T-helper 1 cell (primary cell): ENCODE data around the gene ARID3B.
"Not testable (repeated sequence)": the region's sequence is repeated elsewhere in the genome, so short reads cannot be mapped to it uniquely, and the experiment has no call there.

Source experiments
- DNase-seq, 5 donors: peaks; one replicate each; pipeline ENCODE4 v3.0.0-alpha.2; 2012 to 2020

The ARID3B gene

GRCh38 chr15:74569731-74570070, 28.7 kb downstream of the ARID3B start:
- no peak for DNase-seq

DNA sequence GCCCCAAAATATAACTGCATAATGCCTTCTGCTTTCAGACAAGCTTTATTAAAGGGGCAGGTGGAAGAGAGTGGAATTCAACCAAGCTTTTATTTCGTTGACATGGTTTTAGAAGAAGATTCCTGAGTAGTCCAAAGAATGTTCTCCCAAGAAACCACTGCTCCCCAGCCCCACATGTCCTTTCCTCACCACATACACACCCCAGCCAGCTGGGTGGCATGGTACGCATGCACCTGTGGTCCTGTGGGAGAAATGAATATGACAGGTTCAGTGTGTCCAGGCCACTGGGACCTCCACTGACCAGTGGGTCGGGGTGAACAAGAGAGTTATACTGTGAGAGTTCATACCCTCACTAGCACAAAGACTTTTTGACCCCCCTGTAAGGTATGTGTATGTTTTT, 30.2 kb downstream of the ARID3B start:
- DNase-seq: no peak

DNA sequence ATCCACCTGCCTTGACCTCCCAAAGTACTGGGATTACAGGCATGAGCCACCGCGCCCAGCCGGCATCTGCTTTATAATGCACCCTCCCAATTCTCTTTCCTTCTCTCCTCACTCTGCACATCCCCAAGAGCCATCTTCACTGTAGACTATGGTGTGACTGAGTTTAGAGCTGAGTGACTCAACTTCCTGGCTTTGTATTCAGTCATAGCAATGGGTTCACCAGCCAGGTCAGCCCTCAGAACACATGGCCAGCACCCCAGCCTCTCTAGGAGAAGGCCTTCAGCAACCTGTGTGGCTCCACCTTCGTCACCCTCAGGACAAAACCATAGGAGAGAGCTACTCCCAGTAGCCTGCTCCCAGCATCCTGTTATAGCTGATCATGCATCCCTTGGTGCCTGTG, 33.0 kb downstream of the ARID3B start:
- DNase-seq: peak in 1 of 5 donors; percentile 14

DNA sequence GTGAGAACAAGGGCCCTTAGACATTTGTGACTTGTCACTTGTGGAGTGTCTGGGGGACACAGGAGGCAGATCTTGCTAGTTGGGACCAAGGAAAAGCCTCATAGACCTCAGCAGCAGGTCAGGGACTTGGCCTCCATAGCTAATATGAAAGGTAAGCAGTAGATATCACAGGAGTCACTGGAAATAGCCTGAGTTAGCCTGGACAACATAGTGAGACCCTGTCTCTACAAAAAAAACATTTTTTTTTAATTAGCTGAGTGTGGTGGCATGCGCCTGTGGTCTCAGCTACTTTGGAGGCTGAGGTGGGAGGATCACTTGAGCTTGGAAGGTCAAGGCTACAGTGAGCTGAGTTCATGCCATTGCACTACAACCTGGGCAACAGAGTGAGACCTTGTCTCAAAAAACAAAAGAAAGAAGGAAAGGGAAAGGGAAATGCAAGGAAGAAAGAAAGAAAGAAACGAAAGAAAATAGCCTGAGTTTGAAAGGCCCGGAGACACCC, 37.5 kb downstream of the ARID3B start:
- no peak for DNase-seq

DNA sequence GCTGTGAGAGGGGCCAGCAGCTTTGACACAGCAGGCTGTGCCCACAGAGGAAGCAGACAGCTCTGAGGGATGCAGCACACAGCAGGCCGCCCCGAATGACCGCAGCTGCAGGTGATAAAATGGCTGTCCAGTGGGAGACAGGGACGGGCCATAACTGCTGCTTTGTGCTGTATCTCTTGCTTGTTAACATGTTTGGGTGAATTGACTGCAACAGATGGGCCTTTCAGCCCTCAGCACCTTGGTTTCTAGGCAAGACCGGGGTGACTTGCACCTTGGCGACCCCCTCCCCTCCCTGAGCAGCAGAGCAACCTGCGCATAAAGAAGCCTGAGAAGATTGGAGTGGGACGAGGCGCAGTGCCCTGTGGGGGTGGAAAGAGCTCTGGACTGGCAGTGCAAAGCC, 38.0 kb downstream of the ARID3B start:
- DNase-seq: no peak

- no peak for DNase-seq
Observed at GRCh38 chr15:74580538-74581350, 39.7 kb downstream of the ARID3B start.

DNA sequence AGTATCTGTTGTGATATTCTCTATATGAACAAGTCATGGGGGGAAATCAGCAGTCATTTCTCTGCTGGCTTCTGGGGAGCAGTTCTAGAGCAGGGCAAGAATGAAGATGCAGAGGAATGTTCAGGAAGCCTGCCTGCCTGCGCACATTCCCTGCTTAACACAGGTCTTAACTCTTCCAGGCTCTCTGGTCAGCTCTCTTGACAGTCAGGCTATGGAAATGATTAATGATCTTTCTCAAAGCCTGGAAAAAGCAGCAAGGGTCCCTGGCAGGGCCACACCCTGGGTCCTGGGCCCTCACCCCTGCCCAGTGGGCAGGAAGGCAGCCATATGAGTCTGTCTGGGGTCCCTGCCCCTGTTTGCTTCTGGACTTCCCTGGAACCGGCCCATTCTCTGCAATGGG, 43.2 kb downstream of the ARID3B start:
- DNase-seq: no peak

GRCh38 chr15:74584779-74585178, 43.8 kb downstream of the ARID3B start:
- no peak for DNase-seq

GRCh38 chr15:74585191-74585590, 44.2 kb downstream of the ARID3B start:
- no peak for DNase-seq

DNA sequence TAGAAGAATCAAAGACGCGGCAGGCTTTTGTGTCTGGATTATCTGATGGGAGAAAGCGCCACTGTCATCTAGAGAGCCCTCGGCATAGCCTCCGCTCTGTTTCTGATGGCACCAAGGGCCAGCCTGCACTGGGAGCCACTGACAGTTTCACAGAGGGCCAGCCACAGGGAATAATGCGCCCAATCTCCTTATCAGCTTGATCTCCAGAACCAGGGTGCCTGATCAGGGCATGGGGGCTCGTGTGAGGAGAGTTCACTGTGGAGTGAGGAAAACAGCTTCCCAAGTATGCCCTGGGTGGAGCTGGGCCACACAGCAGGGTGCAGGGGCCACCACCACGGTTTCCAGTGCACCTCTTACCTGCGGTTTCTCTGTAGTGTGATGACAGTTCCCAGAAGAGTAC, 44.8 kb downstream of the ARID3B start:
- no peak for DNase-seq

GRCh38 chr15:74589826-74590225, 48.8 kb downstream of the ARID3B start:
- DNase-seq: no peak

DNA sequence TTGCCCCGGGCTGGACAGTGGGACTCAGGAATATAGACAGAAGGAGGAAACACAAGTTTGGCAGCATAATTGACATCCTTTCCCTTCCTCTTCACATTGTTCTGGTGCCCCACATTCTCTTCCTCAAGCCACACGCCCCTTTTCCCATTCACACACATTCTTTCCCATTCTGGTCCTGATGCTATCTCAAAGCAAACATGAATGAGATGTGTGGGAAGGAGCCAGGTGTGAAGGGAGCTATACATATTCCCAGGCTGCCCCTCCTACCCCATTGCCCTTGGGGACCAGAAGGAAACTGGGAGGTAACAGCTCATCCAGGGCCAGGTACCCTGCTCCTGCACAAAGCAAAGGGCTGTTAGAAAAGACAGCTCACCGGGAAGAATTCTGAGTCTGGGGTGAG, 51.2 kb downstream of the ARID3B start:
- DNase-seq: no peak

DNA sequence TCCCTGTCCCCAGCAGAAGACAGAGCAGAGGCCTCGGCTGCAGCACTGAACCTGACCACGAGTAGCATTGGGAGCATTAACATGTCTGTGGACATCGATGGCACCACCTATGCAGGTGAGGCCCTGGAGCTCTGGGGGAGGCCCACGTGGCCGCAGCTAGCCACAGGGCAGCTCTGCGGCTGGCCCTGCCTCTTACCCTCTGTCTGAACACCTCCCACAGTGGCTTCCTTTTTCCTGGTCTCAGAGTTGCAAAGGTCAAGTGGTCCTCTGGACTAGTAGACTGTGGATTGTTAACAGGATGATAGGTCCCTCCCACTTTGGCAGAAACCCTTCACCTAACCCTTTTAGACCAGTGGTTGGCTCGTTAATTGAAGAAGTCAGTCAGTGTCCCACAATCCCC, 52.1 kb downstream of the ARID3B start:
- DNase-seq: no peak

DNA sequence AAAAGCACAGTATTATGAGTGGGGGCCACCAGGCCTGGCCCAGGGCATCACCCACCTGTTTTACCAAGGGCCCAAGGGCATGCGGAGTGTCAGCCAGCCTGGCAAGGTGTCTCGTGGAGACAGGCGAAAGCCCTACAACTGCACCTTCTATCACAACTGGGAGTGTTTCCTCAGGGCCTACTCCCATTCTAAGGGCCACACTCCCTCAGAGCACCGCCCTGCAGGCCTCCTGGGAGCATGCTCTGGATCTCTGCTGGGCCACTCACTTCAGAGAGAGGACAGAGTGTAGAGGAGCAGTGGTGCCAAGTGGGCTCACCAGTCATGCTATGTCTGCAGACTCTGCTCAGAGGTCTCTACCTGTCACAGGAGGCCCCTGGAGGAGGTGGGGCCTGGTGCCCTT, 53.4 kb downstream of the ARID3B start:
- DNase-seq: no peak

- DNase-seq: no peak
Observed at GRCh38 chr15:74595271-74595670, 54.3 kb downstream of the ARID3B start.

DNA sequence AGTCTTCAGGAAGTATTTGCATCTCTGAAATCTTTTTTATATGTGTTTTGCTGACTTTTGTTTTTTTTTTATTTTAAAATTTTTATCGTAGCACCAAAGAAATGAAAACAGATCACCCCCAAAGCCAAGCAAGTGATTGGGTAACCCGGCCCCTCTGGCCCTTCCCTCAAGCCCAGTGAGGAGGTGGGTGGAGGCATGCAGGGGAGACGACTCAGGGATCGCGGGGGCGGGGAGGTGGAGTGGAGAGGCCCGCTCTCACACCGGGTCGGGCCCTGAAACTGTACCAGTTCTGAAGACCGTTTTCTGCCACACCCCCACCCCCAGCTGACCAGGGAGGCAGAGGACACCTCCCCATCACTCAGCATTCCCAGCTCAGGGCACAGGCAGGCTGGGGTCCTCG, 55.7 kb downstream of the ARID3B start:
- DNase-seq: not testable (repeated sequence)

GRCh38 chr15:74597146-74597705, 56.2 kb downstream of the ARID3B start:
- DNase-seq: not testable (repeated sequence)

- peak; percentile 74 to 85 (median 81) for DNase-seq
Observed at GRCh38 chr15:74598126-74598842, 57.3 kb downstream of the ARID3B start.

GRCh38 chr15:74599156-74599555, 58.1 kb downstream of the ARID3B start:
- no peak for DNase-seq

- no peak for DNase-seq
Observed at GRCh38 chr15:74603026-74603788, 62.2 kb downstream of the ARID3B start.

DNA sequence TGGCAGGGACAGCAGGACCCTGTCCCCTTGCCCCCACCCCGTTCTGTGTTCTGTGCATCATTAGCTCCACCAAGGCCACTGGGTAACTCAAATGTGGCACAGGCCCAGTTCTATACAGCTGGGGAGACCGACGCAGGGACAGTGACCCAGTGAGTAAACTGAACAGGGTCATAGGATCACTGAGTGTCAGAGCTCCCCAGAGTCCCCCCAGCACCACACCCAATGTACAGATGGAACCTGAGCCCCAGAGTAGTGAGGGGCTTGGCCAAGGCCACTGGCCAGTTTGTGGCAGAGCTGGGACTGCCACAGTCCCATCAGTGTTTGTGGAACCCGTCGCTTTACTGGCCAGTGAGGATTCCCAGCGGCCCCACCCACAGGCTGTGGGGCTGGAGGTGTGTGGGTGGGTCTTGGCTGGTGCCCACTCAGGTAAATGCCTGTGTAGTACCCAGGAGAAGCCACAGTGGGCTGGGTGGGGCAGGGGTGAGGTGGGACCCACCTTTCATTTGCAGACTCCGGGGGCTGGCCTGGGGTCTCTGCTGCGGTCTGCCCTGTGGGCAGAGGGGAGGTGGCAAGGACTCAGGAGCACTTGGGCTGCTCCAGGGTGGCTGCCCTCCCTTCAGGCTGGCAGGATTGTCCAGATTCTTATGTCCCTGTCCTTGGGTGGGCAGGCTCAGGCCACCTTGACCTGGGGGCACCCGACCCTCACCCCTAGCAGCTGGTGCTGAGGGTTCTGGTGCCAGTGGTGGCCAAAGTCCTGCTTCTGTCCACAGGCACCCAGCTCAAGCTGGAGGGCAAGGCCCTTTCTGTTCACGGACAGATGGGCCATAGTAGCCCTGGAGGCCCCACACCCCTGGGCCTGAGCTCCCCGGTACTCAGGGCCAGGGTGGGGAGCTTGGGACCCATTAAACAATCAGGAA, 63.0 kb downstream of the ARID3B start:
- DNase-seq: no peak
